Liver (tissue), 3 donors: ENCODE data around the gene INTS1.

Source experiments
- ATF3 ChIP-seq: IDR thresholded peaks from 2 replicates; pipeline ENCODE4 v1.6.1; 2016; ENCODE audit warnings: antibody characterized with exemption
- YY1 ChIP-seq: IDR thresholded peaks from 2 replicates; pipeline ENCODE4 v1.6.1; 2016; ENCODE audit warnings: antibody characterized with exemption, mild to moderate bottlenecking
- ZBTB33 ChIP-seq: IDR thresholded peaks from 2 replicates; pipeline ENCODE4 v1.6.1; 2016; ENCODE audit warnings: antibody characterized with exemption
- TF ChIP-seq, protein P1 (sequence below): fragments of 150-350 bp; IDR thresholded peaks from 2 replicates; pipeline ENCODE4 v1.5.1; 2017; ENCODE audit warnings: improper control_type of control experiment, low read depth, low read length; ENCODE audit not compliant: missing input control
- TF ChIP-seq, protein P2 (sequence below): IDR thresholded peaks from 2 replicates; pipeline ENCODE4 v1.6.1; 2016; ENCODE audit warnings: antibody characterized with exemption
- donor health status: healthy.
- donor health status: healthy.

- TF ChIP-seq, protein P1, sequence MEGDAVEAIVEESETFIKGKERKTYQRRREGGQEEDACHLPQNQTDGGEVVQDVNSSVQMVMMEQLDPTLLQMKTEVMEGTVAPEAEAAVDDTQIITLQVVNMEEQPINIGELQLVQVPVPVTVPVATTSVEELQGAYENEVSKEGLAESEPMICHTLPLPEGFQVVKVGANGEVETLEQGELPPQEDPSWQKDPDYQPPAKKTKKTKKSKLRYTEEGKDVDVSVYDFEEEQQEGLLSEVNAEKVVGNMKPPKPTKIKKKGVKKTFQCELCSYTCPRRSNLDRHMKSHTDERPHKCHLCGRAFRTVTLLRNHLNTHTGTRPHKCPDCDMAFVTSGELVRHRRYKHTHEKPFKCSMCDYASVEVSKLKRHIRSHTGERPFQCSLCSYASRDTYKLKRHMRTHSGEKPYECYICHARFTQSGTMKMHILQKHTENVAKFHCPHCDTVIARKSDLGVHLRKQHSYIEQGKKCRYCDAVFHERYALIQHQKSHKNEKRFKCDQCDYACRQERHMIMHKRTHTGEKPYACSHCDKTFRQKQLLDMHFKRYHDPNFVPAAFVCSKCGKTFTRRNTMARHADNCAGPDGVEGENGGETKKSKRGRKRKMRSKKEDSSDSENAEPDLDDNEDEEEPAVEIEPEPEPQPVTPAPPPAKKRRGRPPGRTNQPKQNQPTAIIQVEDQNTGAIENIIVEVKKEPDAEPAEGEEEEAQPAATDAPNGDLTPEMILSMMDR = no peak
- TF ChIP-seq ZBTB33 = no peak
- no peak for TF ChIP-seq ATF3
- TF ChIP-seq, protein P2, sequence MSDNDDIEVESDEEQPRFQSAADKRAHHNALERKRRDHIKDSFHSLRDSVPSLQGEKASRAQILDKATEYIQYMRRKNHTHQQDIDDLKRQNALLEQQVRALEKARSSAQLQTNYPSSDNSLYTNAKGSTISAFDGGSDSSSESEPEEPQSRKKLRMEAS = no peak
- TF ChIP-seq YY1 = no peak
These were observed 46.1 kb downstream of the INTS1 start for GRCh38 chr7:1457949-1458682.
